Measurements from ENCODE around the gene SORCS2. TPM values are rescaled to one million over a fixed set of nuclear protein-coding genes. Genes with fewer than 3 reads are reported as not detected.

Gene SORCS2
- total RNA-seq, 2 donors from 2014 or later: 0.25 TPM; not detected in 1

- Mint-ChIP-seq H3K36me3 (no peaks in the 10 kb centered on the region), H3K27ac (peak overlapping the region in 1 of 2 donors; percentile 50), H3K9me3 (no peaks in the 10 kb centered on the region)
- DNase-seq (ENCODE audit: low spot score in 2 of 2) (no peak), ATAC-seq (no peak)
Measured at GRCh38 chr4:7745301-7745885, 553.1 kb downstream of the SORCS2 start.

- no peaks in the 10 kb centered on the region for H3K9me3 Mint-ChIP-seq
- no peak for ATAC-seq
Measured at GRCh38 chr4:7746351-7747061, 554.2 kb downstream of the SORCS2 start.

GRCh38 chr4:7747062-7747385 is 554.7 kb downstream of the SORCS2 start:
- Mint-ChIP-seq H3K36me3 (no peaks in the 10 kb centered on the region), H3K27ac (no peak overlapping the region), H3K9me3 (no peaks in the 10 kb centered on the region)
- no peak for DNase-seq (ENCODE audit: low spot score in 2 of 2)
- ATAC-seq: no peak

More at GRCh38 chr4:7746351-7747061, 554.2 kb downstream of the SORCS2 start:
- no peak for DNase-seq (ENCODE audit: low spot score in 2 of 2)
- H3K36me3 Mint-ChIP-seq: no peaks in the 10 kb centered on the region
- no peak overlapping the region for H3K27ac Mint-ChIP-seq

GRCh38 chr4:7747566-7747965 is 555.2 kb downstream of the SORCS2 start:
- Mint-ChIP-seq H3K36me3 (no peaks in the 10 kb centered on the region), H3K9me3 (no peaks in the 10 kb centered on the region), H3K27ac (peak overlapping the region; percentile 38 to 52)
- ATAC-seq (no peak), DNase-seq (ENCODE audit: low spot score in 2 of 2) (no peak)

- ATAC-seq (no peak), DNase-seq (ENCODE audit: low spot score in 2 of 2) (no peak)
- Mint-ChIP-seq H3K27ac (no peak overlapping the region), H3K36me3 (no peaks in the 10 kb centered on the region), H3K9me3 (no peaks in the 10 kb centered on the region)
Measured at GRCh38 chr4:7750523-7750922, 558.2 kb downstream of the SORCS2 start.

- H3K9me3 Mint-ChIP-seq: no peaks in the 10 kb centered on the region
- no peaks in the 10 kb centered on the region for H3K36me3 Mint-ChIP-seq
- peak in 1 of 2 donors; percentile 22 for ATAC-seq
Measured at GRCh38 chr4:7750972-7751371, 558.6 kb downstream of the SORCS2 start.

GRCh38 chr4:7752649-7753048 is 560.3 kb downstream of the SORCS2 start:
- Mint-ChIP-seq H3K27ac (peak overlapping the region in 1 of 2 donors; percentile 44), H3K36me3 (no peaks in the 10 kb centered on the region), H3K9me3 (no peaks in the 10 kb centered on the region)
- DNase-seq (ENCODE audit: low spot score in 2 of 2) (no peak), ATAC-seq (no peak)

More at GRCh38 chr4:7750972-7751371, 558.6 kb downstream of the SORCS2 start:
- no peak for DNase-seq (ENCODE audit: low spot score in 2 of 2)
- peak overlapping the region in 1 of 2 donors; percentile 66 for H3K27ac Mint-ChIP-seq

- Mint-ChIP-seq H3K36me3 (no peaks in the 10 kb centered on the region), H3K27ac (no peak overlapping the region), H3K9me3 (no peaks in the 10 kb centered on the region)
- ATAC-seq (no peak), DNase-seq (ENCODE audit: low spot score in 2 of 2) (no peak)
Measured at GRCh38 chr4:7753271-7753670, 560.9 kb downstream of the SORCS2 start.

GRCh38 chr4:7753931-7754465 is 561.7 kb downstream of the SORCS2 start:
- H3K27ac Mint-ChIP-seq: peak overlapping the region; percentile 47 to 79
- no peaks in the 10 kb centered on the region for H3K9me3 Mint-ChIP-seq
- no peak for ATAC-seq
- H3K36me3 Mint-ChIP-seq: no peaks in the 10 kb centered on the region
- DNase-seq (ENCODE audit: low spot score in 2 of 2): no peak

- Mint-ChIP-seq H3K9me3 (no peaks in the 10 kb centered on the region), H3K27ac (peak overlapping the region in 1 of 2 donors; percentile 47), H3K36me3 (no peaks in the 10 kb centered on the region)
- no peak for DNase-seq (ENCODE audit: low spot score in 2 of 2)
- ATAC-seq: no peak
Measured at GRCh38 chr4:7754565-7755262, 562.4 kb downstream of the SORCS2 start.

- no peak for ATAC-seq
- H3K36me3 Mint-ChIP-seq: no peaks in the 10 kb centered on the region
- H3K9me3 Mint-ChIP-seq: no peaks in the 10 kb centered on the region
- H3K27ac Mint-ChIP-seq: no peak overlapping the region
- no peak for DNase-seq (ENCODE audit: low spot score in 2 of 2)
Measured at GRCh38 chr4:7755561-7755960, 563.2 kb downstream of the SORCS2 start.

- no peaks in the 10 kb centered on the region for H3K9me3 Mint-ChIP-seq
- H3K27ac Mint-ChIP-seq: no peak overlapping the region
- no peak for ATAC-seq
- DNase-seq (ENCODE audit: low spot score in 2 of 2): no peak
- no peaks in the 10 kb centered on the region for H3K36me3 Mint-ChIP-seq
Measured at GRCh38 chr4:7756071-7756470, 563.7 kb downstream of the SORCS2 start.

GRCh38 chr4:7756561-7757355 is 564.4 kb downstream of the SORCS2 start:
- Mint-ChIP-seq H3K27ac (peak overlapping the region in 1 of 2 donors; percentile 51), H3K9me3 (no peaks in the 10 kb centered on the region), H3K36me3 (no peaks in the 10 kb centered on the region)
- ATAC-seq (peak in 1 of 2 donors; percentile 45), DNase-seq (ENCODE audit: low spot score in 2 of 2) (no peak)

- Mint-ChIP-seq H3K36me3 (no peaks in the 10 kb centered on the region), H3K9me3 (no peaks in the 10 kb centered on the region), H3K27ac (peak overlapping the region in 1 of 2 donors; percentile 95)
- no peak for ATAC-seq
- no peak for DNase-seq (ENCODE audit: low spot score in 2 of 2)
Measured at GRCh38 chr4:7757501-7758471, 565.4 kb downstream of the SORCS2 start.

GRCh38 chr4:7758476-7758875 is 566.1 kb downstream of the SORCS2 start:
- H3K9me3 Mint-ChIP-seq: no peaks in the 10 kb centered on the region
- H3K27ac Mint-ChIP-seq: peak overlapping the region in 1 of 2 donors; percentile 95
- DNase-seq (ENCODE audit: low spot score in 2 of 2): no peak
- no peaks in the 10 kb centered on the region for H3K36me3 Mint-ChIP-seq
- no peak for ATAC-seq

GRCh38 chr4:7759216-7759615 is 566.9 kb downstream of the SORCS2 start:
- ATAC-seq (peak; percentile 78 to 87), DNase-seq (ENCODE audit: low spot score in 2 of 2) (peak; percentile 32 to 62)
- H3K9me3 Mint-ChIP-seq: no peaks in the 10 kb centered on the region
- no peaks in the 10 kb centered on the region for H3K36me3 Mint-ChIP-seq
- peak overlapping the region; percentile 41 to 95 for H3K27ac Mint-ChIP-seq

All from activated naive CD4-positive, alpha-beta T cell treated with anti-CD3 and anti-CD28 coated beads, Interleukin-2, amount 50 U/mL, for 72 hours (primary cell).